ENCODE results near the gene IYD.

IYD gene

DNA sequence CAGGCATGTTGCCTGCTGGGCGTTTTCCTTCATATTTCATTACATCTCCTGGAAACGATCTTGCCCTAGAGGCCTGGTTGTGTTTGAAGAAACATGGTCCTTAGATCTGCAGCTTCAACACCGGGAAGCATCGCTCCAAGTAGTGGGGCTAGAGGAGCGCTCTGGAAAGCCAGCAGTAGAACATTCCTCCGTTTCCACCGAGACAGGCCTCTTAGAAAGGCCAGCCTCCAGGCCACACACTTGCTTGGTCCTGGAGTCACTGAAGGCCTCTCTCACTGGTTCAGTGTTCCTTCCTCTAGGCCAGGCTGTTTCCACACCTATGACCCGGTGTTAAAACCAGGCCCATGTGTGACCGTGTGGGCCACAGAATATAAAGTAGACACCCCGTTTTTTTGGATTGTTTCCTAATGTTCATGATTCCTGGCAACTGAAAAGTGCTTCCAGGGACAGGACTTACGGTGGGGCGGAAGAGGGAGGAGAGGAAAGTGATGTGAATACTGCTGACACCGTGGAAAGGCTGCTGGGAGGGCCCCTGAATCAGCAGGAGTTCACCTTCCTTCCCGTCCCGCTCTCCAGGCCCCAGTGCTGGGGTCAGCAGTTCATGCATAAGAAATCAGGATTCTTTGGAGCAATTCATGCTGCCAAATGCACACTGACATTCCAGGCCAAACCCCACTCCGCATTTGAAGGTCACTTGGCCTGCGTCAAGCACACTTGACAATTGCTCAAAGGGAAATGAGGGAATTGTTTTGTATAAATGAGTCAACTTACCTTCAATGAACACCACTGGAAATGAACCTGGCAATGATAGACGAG, 83.8 kb downstream of the IYD start:
- no peak for TF ChIP-seq CTCF (IDR thresholded peaks at IDR 0.05; ENCODE audit: insufficient read depth, missing control alignments)
- DNase-seq (ENCODE audit: insufficient read length, low spot score) = no peak
- no peak for FAIRE-seq

GRCh38 chr6:150453357-150453756, 84.5 kb downstream of the IYD start:
- DNase-seq (ENCODE audit: insufficient read length, low spot score) = no peak
- TF ChIP-seq CTCF (IDR thresholded peaks at IDR 0.05; ENCODE audit: insufficient read depth, missing control alignments) = no peak
- no peak for FAIRE-seq

Measured in D721Med (cell line).